ENCODE data around the gene PLAU.
"Not testable (repeated sequence)": the region's sequence is repeated elsewhere in the genome, so short reads cannot be mapped to it uniquely, and the experiment has no call there.

DNA sequence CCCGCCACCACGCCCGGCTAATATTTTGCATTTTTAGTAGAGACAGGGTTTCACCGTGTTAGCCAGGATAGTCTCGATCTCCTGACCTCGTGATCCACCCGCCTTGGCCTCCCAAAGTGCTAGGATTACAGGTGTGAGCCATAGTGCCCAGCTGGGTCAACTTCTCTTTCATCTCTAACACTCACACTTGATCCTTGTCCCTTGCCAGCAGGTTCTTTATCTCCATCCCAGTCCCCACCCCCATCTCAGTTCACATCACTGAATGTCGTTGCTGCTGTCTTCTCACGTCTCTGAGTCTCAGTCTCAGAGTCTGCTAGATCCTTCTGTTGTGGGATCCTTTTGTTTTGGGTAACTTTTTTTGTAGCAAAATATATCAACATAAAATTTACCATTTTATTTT is 15.6 kb upstream of the PLAU start:
- not testable (repeated sequence) for TF ChIP-seq CTCF (conservative IDR thresholded peaks at IDR 0.05; ENCODE audit: low read depth, low read length); EZH2 (IDR thresholded peaks at IDR 0.05; ENCODE audit: borderline replicate concordance, low read depth, low read length, poor library complexity, severe bottlenecking)

All from A673 (cell line).